WI38 (cell line): ENCODE results near the gene STRN3.

Experiments used
- H3K4me3 ChIP-seq: 2 replicates; pipeline ENCODE4 v1.5.1; 2011; ENCODE audit warnings: low read depth, mild to moderate bottlenecking, control low read depth, low read length
- CTCF ChIP-seq: IDR thresholded peaks from 2 replicates; pipeline ENCODE4 v1.5.1; 2012; ENCODE audit warnings: low read depth, mild to moderate bottlenecking, control low read depth, low read length

STRN3 gene

DNA sequence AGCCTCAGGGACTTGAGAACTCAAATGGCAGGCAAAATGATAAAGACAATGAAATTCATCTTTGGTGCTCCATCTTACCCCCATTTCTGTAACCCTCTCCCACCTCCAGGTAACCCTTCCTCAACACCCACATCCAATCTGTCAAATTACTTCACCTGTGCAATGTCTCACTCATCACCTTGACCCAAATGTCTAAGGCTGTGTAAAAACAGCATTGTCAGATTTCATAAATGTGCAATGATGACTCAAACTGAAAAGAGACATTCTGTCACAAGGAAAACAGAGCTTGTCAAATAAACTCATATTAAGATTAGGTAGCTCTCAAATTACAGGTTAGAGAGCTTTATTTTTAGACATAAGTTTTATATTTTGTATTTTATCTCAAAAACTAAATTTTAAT is 171.7 kb downstream of the STRN3 start:
- TF ChIP-seq CTCF: no peak
- no peak overlapping the region for H3K4me3 ChIP-seq

- no peak for TF ChIP-seq CTCF
- H3K4me3 ChIP-seq: no peak overlapping the region
Measured at GRCh38 chr14:30853946-30854345, 172.2 kb downstream of the STRN3 start.

GRCh38 chr14:30849983-30850382 is 176.2 kb downstream of the STRN3 start:
- TF ChIP-seq CTCF: no peak
- H3K4me3 ChIP-seq: no peak overlapping the region

- no peak overlapping the region for H3K4me3 ChIP-seq
- no peak for TF ChIP-seq CTCF
Measured at GRCh38 chr14:30849354-30849753, 176.8 kb downstream of the STRN3 start.

GRCh38 chr14:30848449-30849240 is 177.5 kb downstream of the STRN3 start:
- no peak overlapping the region for H3K4me3 ChIP-seq
- no peak for TF ChIP-seq CTCF
